Measurements from ENCODE around the gene IGFBP2. TPM values are rescaled to one million over a fixed set of nuclear protein-coding genes. Genes with fewer than 3 reads are reported as not detected.

Gene IGFBP2
- total RNA-seq, 1 donor from 2014 or later = 136 TPM

DNA sequence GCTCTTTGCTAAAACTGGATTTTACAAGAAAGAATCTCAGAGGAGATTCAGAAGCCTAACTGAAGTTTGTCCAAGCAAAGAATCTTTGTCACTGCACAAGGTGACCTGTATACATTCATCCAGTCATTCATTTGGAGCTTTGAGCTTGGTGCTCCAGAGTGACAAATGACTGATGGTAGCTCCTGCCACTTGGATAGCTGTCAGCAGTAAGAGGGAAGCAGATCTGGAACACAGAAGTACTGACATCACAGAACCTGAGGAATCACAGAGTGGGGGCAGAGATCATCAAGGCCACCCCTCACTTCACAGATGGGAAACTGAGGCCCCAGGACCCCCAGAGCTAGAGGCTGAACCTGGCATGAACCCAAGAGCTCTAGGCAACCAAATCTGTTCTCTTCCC is 28.8 kb upstream of the IGFBP2 start:
- no peaks in the 10 kb centered on the region for H3K27me3 ChIP-seq (ENCODE audit: low read depth)
- no peak for DNase-seq
- TF ChIP-seq, protein P1, sequence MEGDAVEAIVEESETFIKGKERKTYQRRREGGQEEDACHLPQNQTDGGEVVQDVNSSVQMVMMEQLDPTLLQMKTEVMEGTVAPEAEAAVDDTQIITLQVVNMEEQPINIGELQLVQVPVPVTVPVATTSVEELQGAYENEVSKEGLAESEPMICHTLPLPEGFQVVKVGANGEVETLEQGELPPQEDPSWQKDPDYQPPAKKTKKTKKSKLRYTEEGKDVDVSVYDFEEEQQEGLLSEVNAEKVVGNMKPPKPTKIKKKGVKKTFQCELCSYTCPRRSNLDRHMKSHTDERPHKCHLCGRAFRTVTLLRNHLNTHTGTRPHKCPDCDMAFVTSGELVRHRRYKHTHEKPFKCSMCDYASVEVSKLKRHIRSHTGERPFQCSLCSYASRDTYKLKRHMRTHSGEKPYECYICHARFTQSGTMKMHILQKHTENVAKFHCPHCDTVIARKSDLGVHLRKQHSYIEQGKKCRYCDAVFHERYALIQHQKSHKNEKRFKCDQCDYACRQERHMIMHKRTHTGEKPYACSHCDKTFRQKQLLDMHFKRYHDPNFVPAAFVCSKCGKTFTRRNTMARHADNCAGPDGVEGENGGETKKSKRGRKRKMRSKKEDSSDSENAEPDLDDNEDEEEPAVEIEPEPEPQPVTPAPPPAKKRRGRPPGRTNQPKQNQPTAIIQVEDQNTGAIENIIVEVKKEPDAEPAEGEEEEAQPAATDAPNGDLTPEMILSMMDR (IDR thresholded peaks at IDR 0.05; ENCODE audit: borderline replicate concordance) = no peak
- intact Hi-C loops (cut with micrococcal nuclease) = no loop called here
- no peak overlapping the region for H3K4me3 ChIP-seq
- no peaks in the 10 kb centered on the region for H3K4me1 ChIP-seq
- H3K27ac ChIP-seq (replicated peaks) = no peak overlapping the region
- H3K9me3 ChIP-seq (replicated peaks) = no peaks in the 10 kb centered on the region
- H3K36me3 ChIP-seq = no peaks in the 10 kb centered on the region

DNA sequence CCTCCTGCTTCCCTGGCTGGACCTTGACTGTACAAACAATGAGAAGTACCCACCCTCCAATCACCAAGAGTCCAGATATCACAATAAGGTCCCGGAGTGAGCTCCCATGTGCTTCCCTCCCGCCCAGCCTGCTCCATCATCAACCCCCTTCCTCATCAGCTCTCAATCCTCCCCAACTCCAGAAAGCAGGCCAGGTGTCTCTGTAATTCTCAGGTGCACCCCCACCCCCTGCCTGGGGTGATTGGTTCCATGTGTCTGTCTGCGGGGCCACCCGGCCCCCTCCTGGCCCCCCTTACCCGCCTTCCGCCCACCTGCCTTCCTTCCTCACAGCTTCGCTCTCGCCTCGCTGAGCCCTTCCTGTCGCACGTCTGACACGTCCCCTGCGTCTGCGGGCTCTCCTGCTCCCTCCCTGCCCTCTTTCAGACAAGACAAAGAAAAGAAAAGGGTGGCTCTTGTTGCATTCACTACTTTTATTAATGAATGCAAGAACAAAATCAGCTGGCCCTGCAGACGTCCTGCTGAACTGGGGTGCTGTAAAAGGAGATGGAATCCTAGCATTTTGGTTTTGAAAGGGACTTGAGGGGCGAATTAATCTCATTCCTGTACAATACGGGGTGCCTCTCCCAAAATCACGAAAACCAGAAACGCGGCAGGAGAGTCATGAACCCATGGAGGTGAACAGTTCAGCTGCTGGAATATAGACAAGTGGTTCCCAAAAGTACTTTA is 26.5 kb upstream of the IGFBP2 start:
- no peaks in the 10 kb centered on the region for H3K36me3 ChIP-seq
- no peaks in the 10 kb centered on the region for H3K4me1 ChIP-seq
- H3K27me3 ChIP-seq (ENCODE audit: low read depth) = no peaks in the 10 kb centered on the region
- TF ChIP-seq, protein P1 (IDR thresholded peaks at IDR 0.05; ENCODE audit: borderline replicate concordance) = no peak
- intact Hi-C loops (cut with micrococcal nuclease) = no loop called here
- H3K9me3 ChIP-seq (replicated peaks) = no peaks in the 10 kb centered on the region
- no peak for DNase-seq
- peak overlapping the region; percentile 19 for H3K4me3 ChIP-seq
- no peak overlapping the region for H3K27ac ChIP-seq (replicated peaks)

DNA sequence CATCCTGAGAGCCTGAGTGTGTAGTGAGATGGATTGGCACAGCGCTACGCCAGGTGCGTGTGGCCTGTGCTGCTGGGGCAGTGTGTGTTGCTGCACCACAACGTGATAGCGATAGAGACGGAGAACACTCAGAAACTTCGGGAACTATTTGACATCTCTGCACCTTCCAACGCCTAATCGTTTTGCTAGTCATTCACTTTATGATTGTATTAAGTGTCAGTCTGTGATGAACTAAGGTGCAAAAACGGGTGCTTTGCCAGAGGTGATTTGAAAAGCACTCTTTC is 26.0 kb upstream of the IGFBP2 start:
- Histone ChIP-seq H3K27me3 (ENCODE audit: low read depth) (no peaks in the 10 kb centered on the region), H3K4me3 (no peak overlapping the region), H3K9me3 (replicated peaks) (no peaks in the 10 kb centered on the region), H3K4me1 (no peaks in the 10 kb centered on the region), H3K36me3 (no peaks in the 10 kb centered on the region), H3K27ac (replicated peaks) (no peak overlapping the region)
- TF ChIP-seq, protein P1 (IDR thresholded peaks at IDR 0.05; ENCODE audit: borderline replicate concordance) = no peak
- intact Hi-C loops (cut with micrococcal nuclease) = no loop called here
- DNase-seq = no peak

DNA sequence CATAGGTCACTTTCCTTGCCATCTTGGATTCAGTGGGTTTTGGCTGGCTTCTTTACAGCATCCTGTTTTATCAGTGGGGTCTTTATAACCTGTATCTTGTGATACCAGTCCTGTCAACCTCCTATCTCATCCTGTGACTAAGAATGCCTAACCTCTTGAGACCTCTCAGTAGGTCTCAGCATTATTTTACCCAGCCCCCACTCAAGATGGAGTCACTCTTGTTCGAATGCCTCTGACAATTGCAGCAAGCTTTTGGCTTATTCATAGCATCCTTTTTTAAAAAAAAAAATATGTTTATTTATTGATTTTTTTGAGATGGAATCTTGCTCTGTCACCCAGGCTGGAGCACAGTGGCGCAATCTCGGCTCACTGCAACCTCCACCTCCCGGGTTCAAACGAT is 24.7 kb upstream of the IGFBP2 start:
- Histone ChIP-seq H3K27ac (replicated peaks) (no peak overlapping the region), H3K9me3 (replicated peaks) (no peaks in the 10 kb centered on the region), H3K27me3 (ENCODE audit: low read depth) (no peaks in the 10 kb centered on the region), H3K4me1 (no peaks in the 10 kb centered on the region), H3K36me3 (no peaks in the 10 kb centered on the region), H3K4me3 (no peak overlapping the region)
- TF ChIP-seq, protein P1 (IDR thresholded peaks at IDR 0.05; ENCODE audit: borderline replicate concordance) = no peak
- no peak for DNase-seq
- intact Hi-C loops (cut with micrococcal nuclease) = no loop called here

DNA sequence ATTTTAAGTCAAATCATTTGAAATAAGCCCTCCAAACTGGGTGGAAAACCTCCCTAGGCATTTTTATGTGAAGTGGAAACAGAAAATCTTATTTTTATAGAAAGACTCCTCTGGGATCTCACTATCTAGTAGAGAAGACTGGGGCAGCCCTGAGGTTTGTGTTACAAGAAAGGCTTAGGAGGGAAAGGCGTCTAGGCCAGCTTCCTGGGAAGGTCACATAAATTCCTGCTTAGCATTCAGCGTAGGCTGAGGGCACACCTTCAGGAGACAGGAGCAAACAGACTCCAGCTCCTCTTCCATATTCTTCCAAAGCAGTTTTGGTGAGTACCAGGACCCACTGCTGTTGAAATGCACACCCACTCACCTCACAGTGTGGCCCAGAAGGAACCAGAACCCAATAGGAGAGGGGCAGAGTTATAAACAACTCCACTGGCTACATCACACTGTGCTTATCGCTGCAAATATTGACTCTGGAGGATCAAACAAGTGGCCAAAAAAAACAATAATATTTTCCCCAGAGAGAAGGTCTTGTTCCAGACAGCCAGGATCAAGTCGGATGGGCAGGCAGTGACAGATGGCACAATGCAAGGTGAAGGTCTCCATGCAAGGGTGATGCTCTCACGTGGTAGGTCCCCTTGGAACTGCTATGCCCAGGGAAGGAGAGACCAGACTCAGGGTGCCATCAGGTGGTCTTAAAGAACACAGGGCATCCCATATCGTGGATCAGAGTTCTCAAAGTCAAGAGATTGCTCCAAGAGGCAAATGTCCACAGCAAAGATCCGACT is 17.7 kb upstream of the IGFBP2 start:
- Histone ChIP-seq H3K4me3 (no peak overlapping the region), H3K9me3 (replicated peaks) (no peaks in the 10 kb centered on the region), H3K27me3 (ENCODE audit: low read depth) (no peaks in the 10 kb centered on the region), H3K36me3 (no peaks in the 10 kb centered on the region), H3K27ac (replicated peaks) (no peak overlapping the region), H3K4me1 (peaks cover 1% of the 10 kb centered on the region)
- no peak for DNase-seq
- TF ChIP-seq, protein P1 (IDR thresholded peaks at IDR 0.05; ENCODE audit: borderline replicate concordance) = no peak
- intact Hi-C loops (cut with micrococcal nuclease) = no loop called here
